SK-N-SH treated with all-trans-retinoic acid at 6 μM for 48 hours (cell line): ENCODE measurements around the gene MAML2.

Experiments used
- ATAC-seq: fragments of 200-7000 bp; cut with Tn5 transposase; 3 replicates; pipeline ENCODE4 v1.9.1; 2020; ENCODE audit warnings: mild to moderate bottlenecking, moderate library complexity
- ARNTL ChIP-seq: fragments of 450-650 bp; formaldehyde crosslinking; IDR thresholded peaks from 2 replicates; pipeline ENCODE4 v1.5.0; 2020; ENCODE audit warnings: low read depth, mild to moderate bottlenecking, moderate library complexity, borderline replicate concordance
- BACH2 ChIP-seq: fragments of 250-450 bp; sonication (Bioruptor Pico); IDR thresholded peaks from 2 replicates; pipeline ENCODE4 v1.9.0; 2021; ENCODE audit warnings: mild to moderate bottlenecking, borderline replicate concordance
- CSDC2 ChIP-seq: fragments of 250-450 bp; sonication (Bioruptor Pico); IDR thresholded peaks from 2 replicates; pipeline ENCODE4 v1.5.0; 2020; ENCODE audit warnings: mild to moderate bottlenecking, moderate library complexity
- ESRRG ChIP-seq: fragments of 250-450 bp; sonication (Bioruptor Pico); IDR thresholded peaks from 2 replicates; pipeline ENCODE4 v1.6.1; 2021; ENCODE audit warnings: mild to moderate bottlenecking
- GLIS3 ChIP-seq: fragments of 250-450 bp; sonication (Bioruptor Pico); IDR thresholded peaks from 2 replicates; pipeline ENCODE4 v1.5.0; 2020; ENCODE audit warnings: mild to moderate bottlenecking, moderate library complexity
- ISL1 ChIP-seq: fragments of 250-450 bp; sonication (Bioruptor Pico); IDR thresholded peaks from 2 replicates; pipeline ENCODE4 v2.1.2; 2022; ENCODE audit warnings: mild to moderate bottlenecking, moderate library complexity
- OSR1 ChIP-seq: fragments of 250-450 bp; sonication (Bioruptor Pico); IDR thresholded peaks from 2 replicates; pipeline ENCODE4 v1.8.0; 2022; ENCODE audit warnings: moderate library complexity, mild to moderate bottlenecking, inconsistent platforms
- PPARA ChIP-seq: fragments of 250-450 bp; sonication (Bioruptor Pico); IDR thresholded peaks from 2 replicates; pipeline ENCODE4 v1.5.0; 2020; ENCODE audit warnings: mild to moderate bottlenecking, borderline replicate concordance
- RARB ChIP-seq: fragments of 250-450 bp; sonication (Bioruptor Pico); IDR thresholded peaks from 2 replicates; pipeline ENCODE4 v1.8.0; 2021; ENCODE audit warnings: mild to moderate bottlenecking, moderate library complexity
- TCF4 ChIP-seq: fragments of 250-450 bp; sonication (Bioruptor Pico); IDR thresholded peaks from 2 replicates; pipeline ENCODE4 v1.8.0; 2021; ENCODE audit warnings: mild to moderate bottlenecking, moderate library complexity, borderline replicate concordance
- TOX ChIP-seq: fragments of 250-450 bp; sonication (Bioruptor Pico); IDR thresholded peaks from 2 replicates; pipeline ENCODE4 v1.8.0; 2021; ENCODE audit warnings: mild to moderate bottlenecking, moderate library complexity, borderline replicate concordance
- ZC3H10 ChIP-seq: fragments of 250-450 bp; sonication (Bioruptor Pico); IDR thresholded peaks from 2 replicates; pipeline ENCODE4 v1.5.1; 2021; ENCODE audit warnings: mild to moderate bottlenecking, moderate library complexity
- ZFP3 ChIP-seq: fragments of 250-450 bp; sonication (Bioruptor Pico); IDR thresholded peaks from 2 replicates; pipeline ENCODE4 v1.5.0; 2020; ENCODE audit warnings: mild to moderate bottlenecking, moderate library complexity
- ZFP30 ChIP-seq: fragments of 450-650 bp; formaldehyde crosslinking; IDR thresholded peaks from 2 replicates; pipeline ENCODE4 v1.5.0; 2022; ENCODE audit warnings: mild to moderate bottlenecking, moderate library complexity
- ZNF565 ChIP-seq: fragments of 450-650 bp; formaldehyde crosslinking; conservative IDR thresholded peaks from 2 replicates; pipeline ENCODE4 v1.5.0; 2020; ENCODE audit warnings: low read depth, mild to moderate bottlenecking, moderate library complexity
- ZNF70 ChIP-seq: fragments of 450-650 bp; formaldehyde crosslinking; IDR thresholded peaks from 2 replicates; pipeline ENCODE4 v1.5.0; 2020; ENCODE audit warnings: mild to moderate bottlenecking, moderate library complexity
- ZNF8 ChIP-seq: fragments of 450-650 bp; formaldehyde crosslinking; IDR thresholded peaks from 2 replicates; pipeline ENCODE4 v1.5.0; 2020; ENCODE audit warnings: mild to moderate bottlenecking, moderate library complexity
- TF ChIP-seq, protein P1 (sequence below): fragments of 250-450 bp; sonication (Bioruptor Pico); IDR thresholded peaks from 2 replicates; pipeline ENCODE4 v1.5.1; 2021; ENCODE audit warnings: mild to moderate bottlenecking, moderate library complexity
- TF ChIP-seq, protein P2 (sequence below): fragments of 250-450 bp; sonication (Bioruptor Pico); IDR thresholded peaks from 2 replicates; pipeline ENCODE4 v1.8.0; 2021; ENCODE audit warnings: low read depth, mild to moderate bottlenecking, moderate library complexity, borderline replicate concordance
- TF ChIP-seq, protein P3 (sequence below): fragments of 250-450 bp; sonication (Bioruptor Pico); IDR thresholded peaks from 2 replicates; pipeline ENCODE4 v1.5.0; 2020; ENCODE audit warnings: mild to moderate bottlenecking, moderate library complexity
- TF ChIP-seq, protein P4 (sequence below): fragments of 250-450 bp; sonication (Bioruptor Pico); IDR thresholded peaks from 2 replicates; pipeline ENCODE4 v1.5.1; 2020; ENCODE audit warnings: low read depth, mild to moderate bottlenecking, moderate library complexity
- TF ChIP-seq, protein P5 (sequence below): fragments of 250-450 bp; sonication (Bioruptor Pico); IDR thresholded peaks from 2 replicates; pipeline ENCODE4 v1.8.0; 2020; ENCODE audit warnings: mild to moderate bottlenecking, moderate library complexity, borderline replicate concordance

The MAML2 gene

DNA sequence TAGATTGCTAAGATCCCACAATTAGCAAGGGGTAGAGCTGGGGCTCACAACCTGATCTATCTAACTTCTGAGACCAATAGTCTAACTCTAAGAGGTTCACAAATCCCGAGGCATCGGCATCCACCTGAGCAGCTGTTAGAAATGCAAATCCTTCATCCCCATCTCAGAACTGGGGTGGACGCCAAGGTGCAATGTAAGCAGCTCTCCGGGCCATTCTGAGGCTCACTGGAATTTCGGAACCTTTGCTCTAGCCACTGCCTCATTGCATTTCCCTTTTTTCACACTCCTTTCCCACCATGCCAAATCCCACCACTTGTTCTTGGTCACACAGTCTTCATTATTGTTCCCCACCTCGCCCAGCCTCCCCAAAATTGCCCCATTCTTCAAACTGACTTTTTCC lies 29.8 kb downstream of the MAML2 start:
- TF ChIP-seq PPARA (no peak), ZNF565 (CRISPR knock-in tag) (no peak), OSR1 (CRISPR knock-in tag) (no peak), ARNTL (CRISPR knock-in tag) (no peak), ZFP30 (CRISPR knock-in tag) (no peak), BACH2 (no peak)
- no peak for ATAC-seq

DNA sequence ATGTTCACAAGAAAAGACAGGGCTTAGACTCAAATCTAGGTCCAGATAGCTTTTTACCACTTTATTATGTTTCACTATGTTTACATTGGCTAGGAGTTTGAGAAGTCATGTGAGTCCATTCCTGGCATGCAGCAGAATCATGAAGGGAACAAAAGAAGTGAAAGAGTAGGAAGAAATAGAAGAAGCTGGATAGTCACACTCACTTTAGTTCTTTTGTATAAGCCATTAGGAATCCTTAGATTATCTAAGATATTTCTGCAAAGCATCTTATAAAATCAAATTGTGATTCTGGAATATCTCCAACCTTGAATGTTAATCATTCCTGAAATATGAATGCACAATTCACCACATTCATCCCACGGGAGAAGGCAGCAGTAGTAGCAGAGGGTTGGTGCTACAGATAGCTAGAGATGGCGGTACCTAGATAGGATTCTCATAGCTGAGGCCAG lies 31.9 kb downstream of the MAML2 start:
- TF ChIP-seq, protein P1, sequence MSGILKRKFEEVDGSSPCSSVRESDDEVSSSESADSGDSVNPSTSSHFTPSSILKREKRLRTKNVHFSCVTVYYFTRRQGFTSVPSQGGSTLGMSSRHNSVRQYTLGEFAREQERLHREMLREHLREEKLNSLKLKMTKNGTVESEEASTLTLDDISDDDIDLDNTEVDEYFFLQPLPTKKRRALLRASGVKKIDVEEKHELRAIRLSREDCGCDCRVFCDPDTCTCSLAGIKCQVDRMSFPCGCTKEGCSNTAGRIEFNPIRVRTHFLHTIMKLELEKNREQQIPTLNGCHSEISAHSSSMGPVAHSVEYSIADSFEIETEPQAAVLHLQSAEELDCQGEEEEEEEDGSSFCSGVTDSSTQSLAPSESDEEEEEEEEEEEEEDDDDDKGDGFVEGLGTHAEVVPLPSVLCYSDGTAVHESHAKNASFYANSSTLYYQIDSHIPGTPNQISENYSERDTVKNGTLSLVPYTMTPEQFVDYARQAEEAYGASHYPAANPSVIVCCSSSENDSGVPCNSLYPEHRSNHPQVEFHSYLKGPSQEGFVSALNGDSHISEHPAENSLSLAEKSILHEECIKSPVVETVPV, result no peak
- TF ChIP-seq ISL1 (CRISPR knock-in tag), result peak; percentile 92
- TF ChIP-seq, protein P2, sequence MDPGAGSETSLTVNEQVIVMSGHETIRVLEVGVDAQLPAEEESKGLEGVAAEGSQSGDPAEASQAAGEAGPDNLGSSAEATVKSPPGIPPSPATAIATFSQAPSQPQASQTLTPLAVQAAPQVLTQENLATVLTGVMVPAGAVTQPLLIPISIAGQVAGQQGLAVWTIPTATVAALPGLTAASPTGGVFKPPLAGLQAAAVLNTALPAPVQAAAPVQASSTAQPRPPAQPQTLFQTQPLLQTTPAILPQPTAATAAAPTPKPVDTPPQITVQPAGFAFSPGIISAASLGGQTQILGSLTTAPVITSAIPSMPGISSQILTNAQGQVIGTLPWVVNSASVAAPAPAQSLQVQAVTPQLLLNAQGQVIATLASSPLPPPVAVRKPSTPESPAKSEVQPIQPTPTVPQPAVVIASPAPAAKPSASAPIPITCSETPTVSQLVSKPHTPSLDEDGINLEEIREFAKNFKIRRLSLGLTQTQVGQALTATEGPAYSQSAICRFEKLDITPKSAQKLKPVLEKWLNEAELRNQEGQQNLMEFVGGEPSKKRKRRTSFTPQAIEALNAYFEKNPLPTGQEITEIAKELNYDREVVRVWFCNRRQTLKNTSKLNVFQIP (CRISPR knock-in tag), result peak; percentile 36; the same call in 1 of the 2 replicates
- no peak for TF ChIP-seq TCF4
- no peak for TF ChIP-seq ZC3H10 (CRISPR knock-in tag)
- TF ChIP-seq RARB (CRISPR knock-in tag), result no peak

DNA sequence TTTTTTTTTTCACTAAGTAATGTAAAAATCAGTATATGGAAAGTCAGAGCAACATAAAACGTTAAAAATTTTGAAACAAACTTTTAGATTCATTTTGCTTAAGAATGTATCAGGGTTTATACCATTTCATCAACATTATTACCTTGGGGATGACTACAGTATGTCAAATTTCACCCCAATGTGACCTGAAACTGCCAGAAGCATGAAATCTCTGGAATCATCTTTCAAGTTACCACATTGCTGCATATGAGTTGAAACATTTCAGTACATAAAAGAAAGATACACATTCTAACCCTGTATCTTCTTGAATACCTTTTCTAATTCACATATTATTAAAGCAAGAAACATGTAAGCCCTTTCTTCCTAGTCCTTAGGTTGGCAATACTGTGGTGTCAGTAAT lies 32.8 kb downstream of the MAML2 start:
- ATAC-seq, result no peak
- TF ChIP-seq ZFP30 (CRISPR knock-in tag) (no peak), ISL1 (CRISPR knock-in tag) (no peak), GLIS3 (no peak), ZFP3 (no peak), ZNF8 (CRISPR knock-in tag) (no peak), ARNTL (CRISPR knock-in tag) (no peak), TOX (no peak), BACH2 (no peak), PPARA (no peak)
- TF ChIP-seq, protein P3, sequence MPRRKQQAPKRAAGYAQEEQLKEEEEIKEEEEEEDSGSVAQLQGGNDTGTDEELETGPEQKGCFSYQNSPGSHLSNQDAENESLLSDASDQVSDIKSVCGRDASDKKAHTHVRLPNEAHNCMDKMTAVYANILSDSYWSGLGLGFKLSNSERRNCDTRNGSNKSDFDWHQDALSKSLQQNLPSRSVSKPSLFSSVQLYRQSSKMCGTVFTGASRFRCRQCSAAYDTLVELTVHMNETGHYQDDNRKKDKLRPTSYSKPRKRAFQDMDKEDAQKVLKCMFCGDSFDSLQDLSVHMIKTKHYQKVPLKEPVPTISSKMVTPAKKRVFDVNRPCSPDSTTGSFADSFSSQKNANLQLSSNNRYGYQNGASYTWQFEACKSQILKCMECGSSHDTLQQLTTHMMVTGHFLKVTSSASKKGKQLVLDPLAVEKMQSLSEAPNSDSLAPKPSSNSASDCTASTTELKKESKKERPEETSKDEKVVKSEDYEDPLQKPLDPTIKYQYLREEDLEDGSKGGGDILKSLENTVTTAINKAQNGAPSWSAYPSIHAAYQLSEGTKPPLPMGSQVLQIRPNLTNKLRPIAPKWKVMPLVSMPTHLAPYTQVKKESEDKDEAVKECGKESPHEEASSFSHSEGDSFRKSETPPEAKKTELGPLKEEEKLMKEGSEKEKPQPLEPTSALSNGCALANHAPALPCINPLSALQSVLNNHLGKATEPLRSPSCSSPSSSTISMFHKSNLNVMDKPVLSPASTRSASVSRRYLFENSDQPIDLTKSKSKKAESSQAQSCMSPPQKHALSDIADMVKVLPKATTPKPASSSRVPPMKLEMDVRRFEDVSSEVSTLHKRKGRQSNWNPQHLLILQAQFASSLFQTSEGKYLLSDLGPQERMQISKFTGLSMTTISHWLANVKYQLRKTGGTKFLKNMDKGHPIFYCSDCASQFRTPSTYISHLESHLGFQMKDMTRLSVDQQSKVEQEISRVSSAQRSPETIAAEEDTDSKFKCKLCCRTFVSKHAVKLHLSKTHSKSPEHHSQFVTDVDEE (CRISPR knock-in tag), result no peak
- TF ChIP-seq, protein P4, sequence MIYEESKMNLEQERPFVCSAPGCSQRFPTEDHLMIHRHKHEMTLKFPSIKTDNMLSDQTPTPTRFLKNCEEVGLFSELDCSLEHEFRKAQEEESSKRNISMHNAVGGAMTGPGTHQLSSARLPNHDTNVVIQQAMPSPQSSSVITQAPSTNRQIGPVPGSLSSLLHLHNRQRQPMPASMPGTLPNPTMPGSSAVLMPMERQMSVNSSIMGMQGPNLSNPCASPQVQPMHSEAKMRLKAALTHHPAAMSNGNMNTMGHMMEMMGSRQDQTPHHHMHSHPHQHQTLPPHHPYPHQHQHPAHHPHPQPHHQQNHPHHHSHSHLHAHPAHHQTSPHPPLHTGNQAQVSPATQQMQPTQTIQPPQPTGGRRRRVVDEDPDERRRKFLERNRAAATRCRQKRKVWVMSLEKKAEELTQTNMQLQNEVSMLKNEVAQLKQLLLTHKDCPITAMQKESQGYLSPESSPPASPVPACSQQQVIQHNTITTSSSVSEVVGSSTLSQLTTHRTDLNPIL (CRISPR knock-in tag), result no peak

More for the DNA sequence above, 31.9 kb downstream of the MAML2 start:
- ATAC-seq, result peak; percentile 67

DNA sequence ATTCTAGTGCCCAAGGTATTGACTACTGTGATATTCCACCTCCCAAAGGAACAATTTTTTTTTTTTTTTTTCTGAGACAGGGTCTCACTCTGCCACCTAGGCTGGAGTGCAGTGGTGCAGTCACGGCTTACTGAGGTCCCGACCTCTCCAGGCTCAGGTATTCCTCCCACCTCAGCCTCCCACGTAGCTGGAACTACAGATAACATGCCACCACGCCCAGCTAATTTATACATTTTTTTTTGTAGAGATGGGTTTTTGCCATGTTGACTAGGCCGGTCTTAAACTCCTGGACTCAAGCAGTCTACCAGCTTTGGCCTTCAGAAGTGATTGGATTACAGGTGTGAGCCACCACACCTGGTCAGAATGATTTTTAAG lies 33.4 kb downstream of the MAML2 start:
- no peak for ATAC-seq
- TF ChIP-seq OSR1 (CRISPR knock-in tag) (no peak), ZNF565 (CRISPR knock-in tag) (no peak), ZFP3 (no peak), ZNF8 (CRISPR knock-in tag) (no peak), TCF4 (no peak), ZNF70 (CRISPR knock-in tag) (no peak), GLIS3 (no peak), BACH2 (no peak), ISL1 (CRISPR knock-in tag) (no peak), RARB (CRISPR knock-in tag) (no peak), ESRRG (CRISPR knock-in tag) (no peak), ARNTL (CRISPR knock-in tag) (no peak), CSDC2 (CRISPR knock-in tag) (no peak)
- TF ChIP-seq, protein P1, result no peak
- TF ChIP-seq, protein P5, sequence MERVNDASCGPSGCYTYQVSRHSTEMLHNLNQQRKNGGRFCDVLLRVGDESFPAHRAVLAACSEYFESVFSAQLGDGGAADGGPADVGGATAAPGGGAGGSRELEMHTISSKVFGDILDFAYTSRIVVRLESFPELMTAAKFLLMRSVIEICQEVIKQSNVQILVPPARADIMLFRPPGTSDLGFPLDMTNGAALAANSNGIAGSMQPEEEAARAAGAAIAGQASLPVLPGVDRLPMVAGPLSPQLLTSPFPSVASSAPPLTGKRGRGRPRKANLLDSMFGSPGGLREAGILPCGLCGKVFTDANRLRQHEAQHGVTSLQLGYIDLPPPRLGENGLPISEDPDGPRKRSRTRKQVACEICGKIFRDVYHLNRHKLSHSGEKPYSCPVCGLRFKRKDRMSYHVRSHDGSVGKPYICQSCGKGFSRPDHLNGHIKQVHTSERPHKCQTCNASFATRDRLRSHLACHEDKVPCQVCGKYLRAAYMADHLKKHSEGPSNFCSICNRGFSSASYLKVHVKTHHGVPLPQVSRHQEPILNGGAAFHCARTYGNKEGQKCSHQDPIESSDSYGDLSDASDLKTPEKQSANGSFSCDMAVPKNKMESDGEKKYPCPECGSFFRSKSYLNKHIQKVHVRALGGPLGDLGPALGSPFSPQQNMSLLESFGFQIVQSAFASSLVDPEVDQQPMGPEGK (CRISPR knock-in tag), result no peak
- TF ChIP-seq, protein P4 (CRISPR knock-in tag), result no peak
- TF ChIP-seq, protein P2 (CRISPR knock-in tag), result no peak
